Kidney (tissue), 14 donors: Measurements from ENCODE around the gene NRXN3. TPM values are rescaled to one million over a fixed set of nuclear protein-coding genes. Genes with fewer than 3 reads are reported as not detected.

Experiments used
- DNase-seq, 5 donors: peaks; one replicate each; pipeline ENCODE4 v3.0.0-alpha.2; 2013 to 2020
- FAIRE-seq: peaks from 2 replicates; lab custom pipeline; 2012; peaks lifted over from hg19 to GRCh38; lab: Jason Lieb, UNC
- H3K27ac ChIP-seq, 2 donors: one replicate each; pipeline ENCODE4 v1.7.0; 2013; ENCODE audit warnings: low read depth in 2 of 2, low read length in 2 of 2, inconsistent platforms in 1 of 2
- H3K27me3 ChIP-seq: one replicate; pipeline ENCODE4 v1.7.1; 2013; ENCODE audit warnings: low read length, inconsistent platforms; ENCODE audit not compliant: control insufficient read depth, insufficient read depth
- H3K36me3 ChIP-seq, 3 donors: one replicate each; pipeline versions ENCODE4 v1.7.0 to v1.7.1; 2013; ENCODE audit warnings: low read length in 3 of 3, control low read depth in 1 of 3, inconsistent platforms in 1 of 3; ENCODE audit not compliant: insufficient read depth in 3 of 3, control insufficient read depth in 2 of 3
- H3K4me1 ChIP-seq, 3 donors: one replicate each; pipeline versions ENCODE4 v1.7.0 to v1.7.1; 2013; ENCODE audit warnings: low read length in 3 of 3, inconsistent platforms in 1 of 3, low read depth in 1 of 3; ENCODE audit not compliant: control insufficient read depth in 2 of 3, insufficient read depth in 2 of 3
- H3K4me3 ChIP-seq, 3 donors: one replicate each; pipeline versions ENCODE4 v1.7.0 to v1.8.1; 2013; ENCODE audit warnings: low read length in 3 of 3, control low read depth in 1 of 3, inconsistent platforms in 1 of 3
- H3K9ac ChIP-seq, 3 donors: one replicate each; pipeline versions ENCODE4 v1.7.0 to v1.7.1; 2013; ENCODE audit warnings: low read length in 3 of 3, control low read depth in 1 of 3, inconsistent platforms in 1 of 3
- H3K9me3 ChIP-seq, 3 donors: one replicate each; pipeline versions ENCODE4 v1.7.0 to v1.7.1; 2013; ENCODE audit warnings: low read length in 3 of 3, control low read depth in 1 of 3, inconsistent platforms in 1 of 3; ENCODE audit not compliant: control insufficient read depth in 2 of 3, insufficient read depth in 1 of 3
- intact Hi-C: fragments of 100-400 bp; cut with DNase I; formaldehyde crosslinking; loops from one replicate; pipeline ENCODE4 v1.11.1; 2022
- polyA plus RNA-seq: library from polyadenylated mRNA; stranded (reverse); fragments of 350-450 nt; fragmentation: Illumina TruSeq; extraction: RNeasy Lipid Tissue Mini Kit (QIAGEN cat#74804); gene quantifications from one replicate; pipeline ENCODE4 v1.2.3, GENCODE V29; 2014; ENCODE audit warnings: low read depth, low replicate concordance; ENCODE audit not compliant: insufficient read depth
- total RNA-seq: library from RNA; stranded (reverse); fragmentation: NEBNext Ultra II Directional; extraction: Animal tissue kit (Norgen Biotek cat#: 25700); gene quantifications from one replicate; pipeline ENCODE4 v1.2.1, GENCODE V29; 2021
- TF ChIP-seq, protein P1 (sequence below): IDR thresholded peaks from 3 replicates; pipeline ENCODE4 v1.5.1; 2012; ENCODE audit warnings: mild to moderate bottlenecking, moderate library complexity, borderline replicate concordance; ENCODE audit not compliant: insufficient read depth; ENCODE audit errors: extremely low read depth
- donor health status: control.
- donor health status: control.
- donor health status: control.
- donor health status: control.
- donor health status: control.
- donor health status: DM: yes; HTN: yes; CAD: no.
- donor health status: Normal renal cell carcinoma (clear cell type).

NRXN3 gene
- total and polyA plus RNA-seq, 2 donors from 2014 or later, result 1.5 to 2.4 TPM

DNA sequence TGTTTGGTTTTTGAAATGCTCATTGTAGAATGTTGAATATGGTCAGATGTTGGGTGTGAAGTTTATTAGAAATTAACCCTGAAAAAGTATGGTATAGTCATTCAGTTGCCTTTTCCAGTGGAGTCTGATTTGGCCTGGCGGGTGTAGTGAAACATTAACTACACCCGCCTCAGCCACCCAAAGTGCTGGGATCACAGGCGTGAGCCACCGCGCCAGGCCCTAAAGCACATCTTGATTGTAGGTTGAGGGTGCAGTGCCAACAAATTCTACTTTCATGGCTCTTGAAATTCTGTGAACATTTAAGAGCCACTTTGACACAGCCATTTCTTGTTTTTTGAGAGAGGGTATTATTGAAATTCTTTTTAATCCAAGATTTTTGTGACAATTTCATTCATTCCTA is 1416.2 kb downstream of the NRXN3 start:
- Histone ChIP-seq H3K9me3 (no peaks in the 10 kb centered on the region), H3K27me3 (no peaks in the 10 kb centered on the region), H3K36me3 (no peaks in the 10 kb centered on the region), H3K9ac (no peak overlapping the region), H3K4me3 (no peak overlapping the region), H3K4me1 (peaks cover 0 to 4% (median 2%) of the 10 kb centered on the region in 3 donors), H3K27ac (no peak overlapping the region)
- TF ChIP-seq, protein P1, sequence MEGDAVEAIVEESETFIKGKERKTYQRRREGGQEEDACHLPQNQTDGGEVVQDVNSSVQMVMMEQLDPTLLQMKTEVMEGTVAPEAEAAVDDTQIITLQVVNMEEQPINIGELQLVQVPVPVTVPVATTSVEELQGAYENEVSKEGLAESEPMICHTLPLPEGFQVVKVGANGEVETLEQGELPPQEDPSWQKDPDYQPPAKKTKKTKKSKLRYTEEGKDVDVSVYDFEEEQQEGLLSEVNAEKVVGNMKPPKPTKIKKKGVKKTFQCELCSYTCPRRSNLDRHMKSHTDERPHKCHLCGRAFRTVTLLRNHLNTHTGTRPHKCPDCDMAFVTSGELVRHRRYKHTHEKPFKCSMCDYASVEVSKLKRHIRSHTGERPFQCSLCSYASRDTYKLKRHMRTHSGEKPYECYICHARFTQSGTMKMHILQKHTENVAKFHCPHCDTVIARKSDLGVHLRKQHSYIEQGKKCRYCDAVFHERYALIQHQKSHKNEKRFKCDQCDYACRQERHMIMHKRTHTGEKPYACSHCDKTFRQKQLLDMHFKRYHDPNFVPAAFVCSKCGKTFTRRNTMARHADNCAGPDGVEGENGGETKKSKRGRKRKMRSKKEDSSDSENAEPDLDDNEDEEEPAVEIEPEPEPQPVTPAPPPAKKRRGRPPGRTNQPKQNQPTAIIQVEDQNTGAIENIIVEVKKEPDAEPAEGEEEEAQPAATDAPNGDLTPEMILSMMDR, result no peak
- FAIRE-seq (peak; percentile 15), DNase-seq (no peak)
- intact Hi-C loops, result no loop called here

- no peaks in the 10 kb centered on the region for H3K36me3 ChIP-seq
- H3K4me1 ChIP-seq, result peaks cover 0 to 4% (median 2%) of the 10 kb centered on the region in 3 donors
- TF ChIP-seq, protein P1, result no peak
- H3K27me3 ChIP-seq, result no peaks in the 10 kb centered on the region
- no peak overlapping the region for H3K27ac ChIP-seq
- FAIRE-seq (no peak), DNase-seq (no peak)
- no peaks in the 10 kb centered on the region for H3K9me3 ChIP-seq
- H3K4me3 ChIP-seq, result no peak overlapping the region
- H3K9ac ChIP-seq, result no peak overlapping the region
- intact Hi-C loops, result no loop called here
Measured at GRCh38 chr14:79586989-79587598, 1416.9 kb downstream of the NRXN3 start.

GRCh38 chr14:79587875-79588274 is 1417.7 kb downstream of the NRXN3 start:
- no peak overlapping the region for H3K4me3 ChIP-seq
- no peak for FAIRE-seq

More at GRCh38 chr14:79587875-79588274, 1417.7 kb downstream of the NRXN3 start:
- intact Hi-C loops, result no loop called here
- no peak for DNase-seq
- Histone ChIP-seq H3K4me1 (peaks cover 0 to 4% (median 2%) of the 10 kb centered on the region in 3 donors), H3K27ac (no peak overlapping the region), H3K9me3 (no peaks in the 10 kb centered on the region), H3K36me3 (no peaks in the 10 kb centered on the region), H3K27me3 (no peaks in the 10 kb centered on the region), H3K9ac (no peak overlapping the region)
- TF ChIP-seq, protein P1, result no peak
